MM.1S (cell line): ENCODE data around the gene PSD2.

ENCODE experiments used
- EZH2 ChIP-seq: fragments of 300-600 bp; sonication (generic); optimal IDR thresholded peaks from 2 replicates; pipeline ENCODE3; 2017; ENCODE audit warnings: low read depth, mild to moderate bottlenecking, antibody characterized with exemption, low read length, mixed read lengths
- EZH2phosphoT487 ChIP-seq: fragments of 300-600 bp; sonication (generic); IDR thresholded peaks from 2 replicates; pipeline ENCODE4 v1.6.1; 2018; ENCODE audit warnings: antibody characterized with exemption, low read length
- TF ChIP-seq, protein P1 (sequence below): fragments of 300-600 bp; sonication (generic); IDR thresholded peaks from 2 replicates; pipeline ENCODE4 v1.5.1; 2016; ENCODE audit warnings: antibody characterized with exemption, low read length, mixed read lengths

DNA sequence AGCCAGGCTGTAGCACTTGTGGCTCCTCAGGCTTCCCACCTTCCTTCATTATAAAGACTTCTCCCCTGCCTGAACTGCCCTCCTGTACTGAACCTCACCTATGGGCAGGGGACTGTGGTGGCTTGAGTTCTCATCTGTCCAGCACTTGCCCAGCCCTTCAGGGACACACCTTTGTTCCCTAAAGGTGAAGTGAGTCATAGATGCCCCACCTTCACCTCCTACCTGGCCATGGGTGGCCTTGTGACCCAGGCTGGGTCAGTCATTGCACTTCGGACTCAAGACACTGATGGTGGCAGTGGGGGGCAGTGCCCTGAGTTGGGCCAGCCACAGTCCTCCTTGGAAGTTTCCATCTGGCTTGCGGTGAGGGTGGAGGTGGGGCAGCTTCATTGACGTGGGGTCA lies 26.1 kb upstream of the PSD2 start:
- TF ChIP-seq, protein P1, sequence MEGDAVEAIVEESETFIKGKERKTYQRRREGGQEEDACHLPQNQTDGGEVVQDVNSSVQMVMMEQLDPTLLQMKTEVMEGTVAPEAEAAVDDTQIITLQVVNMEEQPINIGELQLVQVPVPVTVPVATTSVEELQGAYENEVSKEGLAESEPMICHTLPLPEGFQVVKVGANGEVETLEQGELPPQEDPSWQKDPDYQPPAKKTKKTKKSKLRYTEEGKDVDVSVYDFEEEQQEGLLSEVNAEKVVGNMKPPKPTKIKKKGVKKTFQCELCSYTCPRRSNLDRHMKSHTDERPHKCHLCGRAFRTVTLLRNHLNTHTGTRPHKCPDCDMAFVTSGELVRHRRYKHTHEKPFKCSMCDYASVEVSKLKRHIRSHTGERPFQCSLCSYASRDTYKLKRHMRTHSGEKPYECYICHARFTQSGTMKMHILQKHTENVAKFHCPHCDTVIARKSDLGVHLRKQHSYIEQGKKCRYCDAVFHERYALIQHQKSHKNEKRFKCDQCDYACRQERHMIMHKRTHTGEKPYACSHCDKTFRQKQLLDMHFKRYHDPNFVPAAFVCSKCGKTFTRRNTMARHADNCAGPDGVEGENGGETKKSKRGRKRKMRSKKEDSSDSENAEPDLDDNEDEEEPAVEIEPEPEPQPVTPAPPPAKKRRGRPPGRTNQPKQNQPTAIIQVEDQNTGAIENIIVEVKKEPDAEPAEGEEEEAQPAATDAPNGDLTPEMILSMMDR: no peak
- TF ChIP-seq EZH2phosphoT487 (no peak), EZH2 (no peak)
